ENCODE measurements around the gene CCSER1.

- TF ChIP-seq, protein P1, sequence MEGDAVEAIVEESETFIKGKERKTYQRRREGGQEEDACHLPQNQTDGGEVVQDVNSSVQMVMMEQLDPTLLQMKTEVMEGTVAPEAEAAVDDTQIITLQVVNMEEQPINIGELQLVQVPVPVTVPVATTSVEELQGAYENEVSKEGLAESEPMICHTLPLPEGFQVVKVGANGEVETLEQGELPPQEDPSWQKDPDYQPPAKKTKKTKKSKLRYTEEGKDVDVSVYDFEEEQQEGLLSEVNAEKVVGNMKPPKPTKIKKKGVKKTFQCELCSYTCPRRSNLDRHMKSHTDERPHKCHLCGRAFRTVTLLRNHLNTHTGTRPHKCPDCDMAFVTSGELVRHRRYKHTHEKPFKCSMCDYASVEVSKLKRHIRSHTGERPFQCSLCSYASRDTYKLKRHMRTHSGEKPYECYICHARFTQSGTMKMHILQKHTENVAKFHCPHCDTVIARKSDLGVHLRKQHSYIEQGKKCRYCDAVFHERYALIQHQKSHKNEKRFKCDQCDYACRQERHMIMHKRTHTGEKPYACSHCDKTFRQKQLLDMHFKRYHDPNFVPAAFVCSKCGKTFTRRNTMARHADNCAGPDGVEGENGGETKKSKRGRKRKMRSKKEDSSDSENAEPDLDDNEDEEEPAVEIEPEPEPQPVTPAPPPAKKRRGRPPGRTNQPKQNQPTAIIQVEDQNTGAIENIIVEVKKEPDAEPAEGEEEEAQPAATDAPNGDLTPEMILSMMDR (IDR thresholded peaks at IDR 0.05; ENCODE audit: insufficient read depth, low read length, poor library complexity, severe bottlenecking): no peak
- TF ChIP-seq EZH2phosphoT487 (conservative IDR thresholded peaks at IDR 0.05; ENCODE audit: low read length): no peak
Measured at GRCh38 chr4:90227177-90227576, 100.0 kb downstream of the CCSER1 start.

Data from SU-DHL-6 (cell line).